Body of pancreas (tissue), 4 donors: ENCODE results near the gene SLAMF6. TPM values are rescaled to one million over a fixed set of nuclear protein-coding genes. Genes with fewer than 3 reads are reported as not detected.
A peak's percentile ranks its signal among the peaks of the same experiment; 100 is the strongest.
"Not testable (repeated sequence)": the region's sequence is repeated elsewhere in the genome, so short reads cannot be mapped to it uniquely, and the experiment has no call there.

Experiments
- ATAC-seq: fragments of 150-250 bp; one replicate; pipeline ENCODE4 v1.9.1; 2016
- DNase-seq, 4 donors: peaks; one replicate each; pipeline ENCODE4 v3.0.0-alpha.2; 2019
- H3K27ac ChIP-seq, 4 donors: fragments of 200-600 bp; sonication (generic); 1 replicate in 3 of 4; 2 replicates in 1 of 4; pipeline versions ENCODE4 v1.5.1 to v1.6.1; 2016 to 2019; ENCODE audit warnings: mild to moderate bottlenecking in 1 of 4, mixed read lengths in 1 of 4, moderate library complexity in 1 of 4
- H3K27me3 ChIP-seq, 2 donors: fragments of 200-600 bp; sonication (generic); one replicate each; pipeline ENCODE4 v1.6.0; 2016; ENCODE audit warnings: mild to moderate bottlenecking in 1 of 2
- H3K36me3 ChIP-seq, 2 donors: fragments of 200-600 bp; sonication (generic); replicated peaks in 1 of 2; 2 replicates each; pipeline ENCODE4 v1.5.1; 2016; ENCODE audit warnings: low read depth in 2 of 2; ENCODE audit not compliant: insufficient read depth in 1 of 2
- H3K4me1 ChIP-seq: fragments of 200-600 bp; sonication (generic); one replicate; pipeline ENCODE4 v1.6.0; 2016
- H3K4me3 ChIP-seq, 2 donors: fragments of 200-600 bp; sonication (generic); 1 replicate in 1 of 2; 2 replicates in 1 of 2; pipeline ENCODE4 v1.5.1; 2016 to 2019
- H3K9me3 ChIP-seq, 3 donors: fragments of 200-600 bp; sonication (generic); 1 replicate in 2 of 3; 2 replicates in 1 of 3; pipeline ENCODE4 v1.5.1; 2016
- POLR2A ChIP-seq, 3 donors: fragments of 450-650 bp; IDR thresholded peaks; one replicate each; pipeline ENCODE4 v1.6.1; 2016; ENCODE audit warnings: antibody characterized with exemption in 3 of 3, mild to moderate bottlenecking in 2 of 3
- WGBS, 2 donors: methylation state at CpG; one replicate each; pipeline ENCODE4 v1.1.5; 2017; 5-methylcytosine and 5-hydroxymethylcytosine counted together
- intact Hi-C: fragments of 100-400 bp; cut with DNase I; formaldehyde crosslinking; loops from one replicate; pipeline ENCODE4 v1.15.1; 2023
- total RNA-seq, 2 donors: library from RNA; depleted of rRNA; stranded (reverse); fragments of >200 nt; gene quantifications; one replicate each; pipeline ENCODE4 v1.1.0, GENCODE V29; 2016
- TF ChIP-seq, protein P1 (sequence below), 7 experiments: fragments of 450-650 bp in 4 of 7; fragments of 200-600 bp in 3 of 7; sonication (generic) in 3 of 7; IDR thresholded peaks; one replicate each; pipeline ENCODE4 v1.5.1; 2016 to 2019; ENCODE audit warnings: antibody characterized with exemption in 7 of 7

Gene SLAMF6
- total RNA-seq, 2 donors from 2014 or later: 0.52 to 0.99 TPM

GRCh38 chr1:160567341-160567740, 44.3 kb upstream of the SLAMF6 start:
- Histone ChIP-seq H3K27ac (no peak overlapping the region), H3K27me3 (no peaks in the 10 kb centered on the region), H3K4me3 (no peak overlapping the region), H3K9me3 (no peaks in the 10 kb centered on the region), H3K36me3 (no peaks in the 10 kb centered on the region), H3K4me1 (peaks cover 10% of the 10 kb centered on the region)
- ATAC-seq (no peak), DNase-seq (no peak)
- intact Hi-C loops: no loop called here
- TF ChIP-seq, protein P1, sequence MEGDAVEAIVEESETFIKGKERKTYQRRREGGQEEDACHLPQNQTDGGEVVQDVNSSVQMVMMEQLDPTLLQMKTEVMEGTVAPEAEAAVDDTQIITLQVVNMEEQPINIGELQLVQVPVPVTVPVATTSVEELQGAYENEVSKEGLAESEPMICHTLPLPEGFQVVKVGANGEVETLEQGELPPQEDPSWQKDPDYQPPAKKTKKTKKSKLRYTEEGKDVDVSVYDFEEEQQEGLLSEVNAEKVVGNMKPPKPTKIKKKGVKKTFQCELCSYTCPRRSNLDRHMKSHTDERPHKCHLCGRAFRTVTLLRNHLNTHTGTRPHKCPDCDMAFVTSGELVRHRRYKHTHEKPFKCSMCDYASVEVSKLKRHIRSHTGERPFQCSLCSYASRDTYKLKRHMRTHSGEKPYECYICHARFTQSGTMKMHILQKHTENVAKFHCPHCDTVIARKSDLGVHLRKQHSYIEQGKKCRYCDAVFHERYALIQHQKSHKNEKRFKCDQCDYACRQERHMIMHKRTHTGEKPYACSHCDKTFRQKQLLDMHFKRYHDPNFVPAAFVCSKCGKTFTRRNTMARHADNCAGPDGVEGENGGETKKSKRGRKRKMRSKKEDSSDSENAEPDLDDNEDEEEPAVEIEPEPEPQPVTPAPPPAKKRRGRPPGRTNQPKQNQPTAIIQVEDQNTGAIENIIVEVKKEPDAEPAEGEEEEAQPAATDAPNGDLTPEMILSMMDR (IDR thresholded peaks at IDR 0.05): no peak
- TF ChIP-seq POLR2A (IDR thresholded peaks at IDR 0.05): no peak
- 83 to 88% methylated on average over 5 of the region's 5 CpGs for WGBS, 2 donors

- Histone ChIP-seq H3K4me3 (no peak overlapping the region), H3K27ac (peak overlapping the region; percentile 52 to 67 (median 58)), H3K4me1 (peaks cover 10% of the 10 kb centered on the region), H3K36me3 (no peaks in the 10 kb centered on the region), H3K27me3 (no peaks in the 10 kb centered on the region), H3K9me3 (no peaks in the 10 kb centered on the region)
- ATAC-seq (peak; percentile 70), DNase-seq (peak; percentile 22 to 63 (median 56))
- WGBS, 2 donors: 28 to 52% methylated on average over 4 of the region's 4 CpGs
- intact Hi-C loops: no loop called here
- TF ChIP-seq, protein P1 (IDR thresholded peaks at IDR 0.05): no peak
- no peak for TF ChIP-seq POLR2A (IDR thresholded peaks at IDR 0.05)
Measured at GRCh38 chr1:160565564-160565963, 42.5 kb upstream of the SLAMF6 start.

DNA sequence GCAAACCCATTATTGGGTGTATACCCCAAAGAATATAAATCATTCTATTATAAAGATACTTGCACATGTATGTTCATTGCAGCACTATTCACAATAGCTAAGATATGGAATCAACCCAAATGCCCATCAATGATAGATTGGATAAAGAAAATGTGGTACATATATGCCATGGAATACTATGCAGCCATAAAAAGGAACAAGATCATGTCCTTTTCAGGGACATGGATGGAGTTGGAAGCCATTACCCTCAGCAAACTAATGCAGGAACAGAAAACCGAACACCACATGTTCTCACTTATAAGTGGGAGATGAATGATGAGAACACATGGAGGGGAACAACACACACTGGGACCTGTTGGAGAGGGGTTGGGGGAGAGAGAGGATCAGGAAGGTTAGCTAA, 40.2 kb upstream of the SLAMF6 start:
- intact Hi-C loops, DNase-seq, H3K27ac ChIP-seq, H3K9me3 ChIP-seq, H3K36me3 ChIP-seq, H3K27me3 ChIP-seq, ATAC-seq, H3K4me3 ChIP-seq: not testable (repeated sequence)
- H3K4me1 ChIP-seq: peaks cover 10% of the 10 kb centered on the region
- 76 to 86% methylated on average over 1 of the region's 1 CpG for WGBS, 2 donors

DNA sequence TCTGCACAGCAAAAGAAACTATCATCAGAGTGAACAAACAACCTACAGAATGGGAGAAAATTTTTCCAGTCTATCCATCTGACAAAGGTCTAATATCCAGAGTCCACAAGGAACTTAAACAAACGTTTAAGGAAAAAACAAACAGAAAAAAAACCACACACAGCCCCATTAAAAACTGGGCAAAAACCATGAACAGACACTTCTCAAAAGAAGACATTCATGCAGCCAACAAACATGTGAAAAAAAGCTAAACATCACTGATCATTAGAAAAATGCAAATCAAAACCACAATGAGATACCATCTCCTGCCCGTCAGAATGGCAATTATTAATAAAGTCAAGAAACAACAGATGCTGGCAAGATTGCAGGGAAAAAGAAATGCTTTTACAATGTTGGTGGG, 39.7 kb upstream of the SLAMF6 start:
- WGBS, 2 donors: 55 to 68% methylated on average over 2 of the region's 2 CpGs
- ATAC-seq, H3K9me3 ChIP-seq, H3K4me3 ChIP-seq, H3K27ac ChIP-seq, H3K36me3 ChIP-seq, DNase-seq, intact Hi-C loops, H3K27me3 ChIP-seq: not testable (repeated sequence)
- peaks cover 10% of the 10 kb centered on the region for H3K4me1 ChIP-seq

DNA sequence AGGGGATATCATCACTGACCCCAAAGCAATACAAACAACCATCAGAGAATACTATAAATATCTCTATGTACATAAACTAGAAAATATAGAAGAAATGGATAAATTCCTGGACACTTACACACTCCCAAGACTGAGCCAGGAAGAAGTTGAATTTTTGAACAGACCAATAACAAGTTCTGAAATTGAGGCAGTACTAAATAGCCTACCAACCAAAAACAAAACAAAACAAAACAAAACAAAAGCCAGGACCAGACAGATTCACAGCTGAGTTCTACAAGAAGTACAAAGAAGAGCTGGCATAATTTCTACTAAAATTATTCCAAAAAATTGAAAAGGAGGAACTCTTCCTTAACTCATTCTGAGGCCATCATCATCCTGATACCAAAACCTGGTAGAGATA, 37.8 kb upstream of the SLAMF6 start:
- ATAC-seq (no peak), DNase-seq (no peak)
- H3K4me3 ChIP-seq: no peak overlapping the region
- no peaks in the 10 kb centered on the region for H3K27me3 ChIP-seq
- H3K9me3 ChIP-seq: peaks cover 0 to 9% (median 0%) of the 10 kb centered on the region in 3 donors
- H3K27ac ChIP-seq: no peak overlapping the region
- no peak for TF ChIP-seq POLR2A (IDR thresholded peaks at IDR 0.05)
- TF ChIP-seq, protein P1 (IDR thresholded peaks at IDR 0.05): no peak
- intact Hi-C loops: no loop called here
- peaks cover 6% of the 10 kb centered on the region for H3K4me1 ChIP-seq
- no peaks in the 10 kb centered on the region for H3K36me3 ChIP-seq

DNA sequence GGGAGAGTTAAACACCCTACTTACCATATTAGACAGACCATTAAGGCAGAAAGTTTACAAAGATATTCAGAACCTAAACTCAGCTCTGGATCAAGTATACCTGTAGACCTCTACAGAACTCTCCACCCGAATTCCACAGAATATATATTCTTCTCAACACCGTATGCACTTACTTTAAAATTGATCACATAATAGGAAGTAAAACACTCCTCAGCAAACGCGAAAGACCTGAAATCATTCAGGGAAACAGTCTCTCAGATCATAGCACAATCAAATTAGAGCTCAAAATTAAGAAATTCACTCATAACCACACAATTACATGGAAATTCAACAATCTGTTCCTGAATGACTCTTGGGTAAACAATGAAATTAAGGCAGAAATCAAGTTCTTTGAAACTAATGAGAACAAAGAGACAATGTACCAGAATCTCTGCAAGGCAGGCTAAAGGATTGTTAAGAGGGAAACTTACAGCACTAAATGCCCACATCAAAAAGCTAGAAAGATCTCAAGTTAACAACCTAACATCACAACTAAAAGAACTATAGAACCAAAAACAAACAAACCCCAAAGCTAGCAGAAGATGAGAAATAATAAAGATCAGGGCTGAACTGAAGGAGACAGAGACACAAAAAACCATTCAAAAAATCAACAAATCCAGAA, 37.1 kb upstream of the SLAMF6 start:
- DNase-seq (no peak), ATAC-seq (no peak)
- H3K27ac ChIP-seq: no peak overlapping the region
- H3K4me1 ChIP-seq: no peaks in the 10 kb centered on the region
- H3K9me3 ChIP-seq: peaks cover 0 to 9% (median 0%) of the 10 kb centered on the region in 3 donors
- intact Hi-C loops: no loop called here
- TF ChIP-seq POLR2A (IDR thresholded peaks at IDR 0.05): no peak
- 84 to 87% methylated on average over 4 of the region's 4 CpGs for WGBS, 2 donors
- no peak overlapping the region for H3K4me3 ChIP-seq
- H3K27me3 ChIP-seq: no peaks in the 10 kb centered on the region
- no peaks in the 10 kb centered on the region for H3K36me3 ChIP-seq

DNA sequence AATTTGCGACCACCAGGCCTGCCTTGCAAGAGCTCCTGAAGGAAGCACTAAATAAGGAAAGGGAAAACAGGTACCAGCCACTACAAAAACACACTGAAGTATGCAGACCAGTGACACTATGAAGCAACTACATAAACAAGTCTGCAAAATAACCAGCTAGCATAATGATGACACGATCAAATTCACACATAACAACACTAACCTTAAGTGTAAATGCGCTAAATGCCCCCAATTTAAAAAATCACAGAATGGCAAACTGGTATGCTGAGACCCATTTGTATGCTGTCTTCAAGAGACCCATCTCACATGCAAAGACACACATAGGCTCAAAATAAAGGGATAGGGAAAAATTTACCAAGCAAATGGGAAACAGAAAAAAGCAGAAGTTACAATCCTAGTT, 36.4 kb upstream of the SLAMF6 start:
- intact Hi-C loops, H3K36me3 ChIP-seq, H3K27me3 ChIP-seq, ATAC-seq, H3K4me1 ChIP-seq, DNase-seq, H3K27ac ChIP-seq, H3K4me3 ChIP-seq, H3K9me3 ChIP-seq: not testable (repeated sequence)
- 90% methylated on average over 3 of the region's 3 CpGs for WGBS, 2 donors
